MV-4-11 (cell line): ENCODE data around the gene CDC14A.

Experiments
- DNase-seq: peaks from one replicate; lab custom pipeline; 2025; lab: John Stamatoyannopoulos, UW

Gene CDC14A

DNA sequence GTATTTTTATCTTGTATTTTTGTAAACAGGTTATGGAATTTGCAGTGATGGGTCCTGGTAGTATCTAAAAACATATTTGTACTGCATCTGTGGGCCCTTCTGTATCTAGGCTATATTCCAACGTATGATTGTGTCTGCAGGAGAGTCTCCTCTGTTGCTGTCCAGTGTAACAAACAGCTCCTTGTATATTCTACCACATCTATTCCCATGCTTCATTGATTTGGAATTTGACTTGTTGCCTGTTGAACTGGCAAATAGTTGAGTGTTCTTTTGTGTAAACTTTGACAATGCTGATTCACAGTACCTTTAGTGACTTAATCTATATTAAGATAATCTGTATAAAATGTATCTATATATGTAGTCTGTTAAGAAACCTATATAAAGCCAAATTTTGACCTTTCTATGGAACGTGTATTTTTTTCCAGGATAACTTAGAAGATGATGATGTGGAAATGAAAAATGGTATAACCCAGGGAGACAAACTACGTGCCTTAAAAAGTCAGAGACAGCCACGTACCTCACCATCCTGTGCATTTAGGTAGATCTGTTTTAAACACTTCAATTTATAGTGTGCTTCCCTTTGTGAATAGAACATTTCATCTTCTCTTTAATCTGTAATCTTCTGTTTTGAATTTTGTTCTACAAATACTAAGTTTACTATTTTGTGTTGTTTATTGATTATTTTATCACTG is 142.2 kb downstream of the CDC14A start:
- DNase-seq, result no peak

DNA sequence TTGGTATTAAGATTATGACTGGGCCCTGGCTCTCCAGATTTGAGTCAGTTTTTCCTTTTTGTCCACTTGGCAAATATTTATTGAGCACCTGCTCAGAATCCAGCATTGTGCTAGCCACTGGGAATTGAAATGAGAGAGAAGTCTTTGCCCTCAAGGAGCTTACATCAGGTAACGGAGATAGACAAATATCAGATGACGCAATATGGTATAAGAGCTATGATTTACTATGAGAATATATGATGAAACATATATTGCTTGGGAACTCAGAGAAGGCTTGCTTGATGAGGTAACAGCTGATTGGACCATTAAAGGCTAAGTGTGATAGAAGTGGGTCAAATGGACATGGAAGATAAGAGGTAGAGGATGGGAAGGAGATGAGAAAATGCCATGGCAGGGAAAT is 144.6 kb downstream of the CDC14A start:
- DNase-seq, result no peak

DNA sequence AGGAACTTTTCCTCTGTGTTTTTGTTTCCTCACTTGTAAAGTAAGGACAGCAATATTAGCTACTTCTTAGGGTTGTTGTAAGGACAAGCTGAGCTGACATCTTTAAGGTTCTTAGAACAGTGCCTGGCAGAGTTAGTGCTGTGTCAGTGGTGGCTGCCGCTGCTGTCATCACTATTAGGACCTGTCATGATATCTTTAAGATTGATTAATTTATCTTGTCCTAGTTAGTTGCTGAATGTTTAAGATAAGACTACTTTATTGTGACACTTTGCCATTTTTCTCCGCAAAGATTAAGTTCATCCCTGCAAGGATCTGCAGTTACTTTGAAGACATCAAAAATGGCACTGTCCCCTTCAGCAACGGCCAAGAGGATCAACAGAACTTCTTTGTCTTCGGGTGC is 145.5 kb downstream of the CDC14A start:
- no peak for DNase-seq

GRCh38 chr1:100499194-100499811 is 147.0 kb downstream of the CDC14A start:
- DNase-seq, result no peak

DNA sequence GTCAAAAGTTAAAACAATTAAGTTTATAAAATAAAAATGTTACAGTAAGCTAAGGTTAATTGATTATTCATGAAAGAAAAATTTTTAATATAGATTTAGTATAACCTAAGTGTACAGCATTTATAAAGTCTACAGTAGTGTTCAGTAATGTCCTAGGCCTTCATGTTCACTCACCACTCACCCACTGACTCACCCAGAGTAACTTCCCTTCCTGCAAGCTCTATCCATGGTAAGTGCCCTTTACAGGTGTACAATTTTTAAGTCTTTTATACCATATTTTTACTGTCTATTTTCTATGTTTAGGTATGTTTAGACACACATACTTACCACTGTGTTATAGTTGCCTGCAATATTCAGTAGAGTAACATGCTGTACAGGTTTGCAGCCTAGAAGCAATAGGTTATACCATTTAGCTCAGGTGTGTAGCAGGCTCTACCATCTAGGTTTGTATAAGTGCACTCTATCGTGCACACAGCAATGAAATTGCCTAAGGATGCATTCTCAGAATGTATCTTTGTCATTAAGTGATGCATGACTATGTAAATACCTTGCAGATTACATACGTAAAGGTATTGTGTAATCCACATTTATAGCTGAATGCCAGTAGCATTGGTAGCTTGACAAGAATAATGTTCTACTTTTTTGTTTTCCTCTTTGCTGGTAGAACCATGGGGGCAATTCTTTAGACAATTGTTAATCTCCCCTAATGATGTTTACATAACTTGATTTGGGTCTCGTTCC is 149.9 kb downstream of the CDC14A start:
- DNase-seq, result no peak

- DNase-seq, result no peak
Observed at GRCh38 chr1:100506217-100506616, 153.9 kb downstream of the CDC14A start.

DNA sequence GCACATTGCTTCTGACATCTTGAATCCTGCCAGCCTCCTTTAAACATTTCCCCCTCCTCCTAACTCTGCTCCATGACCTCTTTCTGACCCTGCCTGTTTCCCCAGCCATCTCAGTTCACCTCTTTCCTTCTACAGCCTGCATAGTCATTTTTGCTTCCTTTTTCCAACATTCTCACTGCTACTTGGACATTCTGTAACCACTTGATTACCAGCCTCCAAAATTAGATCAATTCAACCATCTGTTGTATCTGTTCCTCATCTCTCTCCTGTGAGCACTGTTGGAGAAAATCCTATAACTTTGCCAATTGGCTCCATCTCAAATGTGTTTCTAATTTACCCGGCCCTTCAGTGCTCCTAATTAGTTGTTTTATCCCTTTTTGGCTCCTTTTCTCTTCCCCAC is 158.1 kb downstream of the CDC14A start:
- DNase-seq, result peak; percentile 92

DNA sequence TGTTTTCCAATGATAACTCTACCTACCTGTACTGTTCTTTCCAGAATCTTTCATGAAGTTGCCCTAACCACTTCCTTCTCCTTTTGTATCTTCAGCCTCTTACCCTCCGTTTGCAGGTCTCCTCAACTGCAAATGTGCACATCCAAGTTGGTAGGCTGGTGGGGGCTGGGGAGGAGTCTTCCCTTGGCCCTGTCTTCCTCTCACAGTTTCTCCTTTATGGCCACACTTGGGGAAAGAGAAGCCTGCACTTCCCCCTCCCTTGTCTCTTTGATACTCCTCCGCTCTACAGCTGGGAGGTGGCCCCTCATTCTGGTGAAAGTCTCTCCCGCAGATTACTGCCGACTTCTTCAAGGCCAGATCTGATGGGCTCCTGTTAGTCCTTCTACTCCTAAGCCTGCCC is 158.8 kb downstream of the CDC14A start:
- DNase-seq, result peak; percentile 86

- DNase-seq, result no peak
Observed at GRCh38 chr1:100511773-100512172, 159.5 kb downstream of the CDC14A start.

GRCh38 chr1:100512803-100513352 is 160.6 kb downstream of the CDC14A start:
- DNase-seq, result no peak

DNA sequence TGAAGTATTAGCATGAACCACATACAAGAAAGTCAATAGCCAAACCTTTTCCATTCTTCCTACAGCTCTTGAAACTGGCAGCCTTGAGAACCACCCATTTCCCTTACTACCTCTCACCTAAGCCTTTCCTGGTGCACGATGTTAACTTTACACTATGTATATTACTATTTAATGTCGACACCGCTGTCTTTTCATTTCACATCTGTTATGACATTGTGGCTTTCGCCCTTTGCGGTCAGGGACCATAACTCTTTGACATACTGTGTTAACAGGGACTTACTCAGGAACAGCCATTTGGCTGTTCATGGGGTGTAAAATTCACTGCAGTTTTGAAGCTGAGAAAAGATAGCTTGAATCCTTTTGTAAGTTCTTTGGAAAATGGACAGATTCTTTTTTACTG is 164.6 kb downstream of the CDC14A start:
- peak; percentile 91 for DNase-seq

GRCh38 chr1:100517515-100517914 is 165.2 kb downstream of the CDC14A start:
- no peak for DNase-seq

- no peak for DNase-seq
Observed at GRCh38 chr1:100518023-100518422, 165.7 kb downstream of the CDC14A start.

DNA sequence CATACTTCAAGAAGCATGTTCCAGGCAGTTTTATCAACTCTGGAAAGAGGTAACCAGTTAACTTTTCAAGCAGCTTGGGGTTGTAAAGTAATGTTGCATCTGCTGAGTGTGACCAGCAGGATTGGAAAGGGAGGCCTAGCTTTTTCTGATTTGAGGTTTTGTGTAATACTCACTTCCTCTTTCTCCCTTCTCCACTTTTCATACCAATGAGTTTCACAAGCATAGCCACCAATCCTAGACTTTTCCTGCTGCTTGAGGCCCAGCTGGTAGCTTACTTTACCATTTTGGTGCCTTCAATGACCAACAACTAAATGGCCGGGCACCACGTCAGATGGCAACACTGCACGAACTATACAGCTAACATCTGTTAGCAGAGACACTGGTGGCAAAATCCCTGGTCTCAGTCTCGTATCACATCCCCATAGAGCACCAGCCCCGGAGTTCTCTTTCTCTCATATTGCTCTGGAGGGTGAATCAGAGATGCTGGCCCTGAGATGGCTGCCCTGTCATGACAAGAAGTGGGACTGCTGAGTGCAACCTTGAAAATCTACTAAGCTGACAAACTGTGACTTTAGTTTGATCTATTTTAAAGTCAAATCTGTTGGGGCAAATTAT is 170.8 kb downstream of the CDC14A start:
- DNase-seq, result peak; percentile 98

- DNase-seq, result no peak
Observed at GRCh38 chr1:100524355-100524754, 172.0 kb downstream of the CDC14A start.

GRCh38 chr1:100526894-100527293 is 174.6 kb downstream of the CDC14A start:
- DNase-seq, result no peak

DNA sequence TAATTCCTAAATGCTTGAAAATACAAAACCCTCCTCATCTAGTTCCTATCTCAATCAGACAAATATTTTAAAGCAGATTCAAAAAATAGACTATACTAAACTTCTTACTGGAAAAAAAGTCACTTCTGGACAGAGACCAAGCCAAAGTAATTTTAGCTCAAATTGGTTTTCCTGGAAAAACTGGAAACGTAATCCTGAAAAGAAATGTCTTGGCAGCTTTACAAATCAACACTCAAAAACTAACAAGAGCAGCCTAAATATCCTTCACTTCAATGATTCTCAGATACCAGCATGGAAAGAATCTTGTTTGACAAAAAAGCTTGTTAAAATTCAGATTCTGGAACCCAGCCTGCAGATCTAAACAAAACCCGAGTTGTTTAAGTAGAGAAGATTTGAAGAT is 176.6 kb downstream of the CDC14A start:
- no peak for DNase-seq

DNA sequence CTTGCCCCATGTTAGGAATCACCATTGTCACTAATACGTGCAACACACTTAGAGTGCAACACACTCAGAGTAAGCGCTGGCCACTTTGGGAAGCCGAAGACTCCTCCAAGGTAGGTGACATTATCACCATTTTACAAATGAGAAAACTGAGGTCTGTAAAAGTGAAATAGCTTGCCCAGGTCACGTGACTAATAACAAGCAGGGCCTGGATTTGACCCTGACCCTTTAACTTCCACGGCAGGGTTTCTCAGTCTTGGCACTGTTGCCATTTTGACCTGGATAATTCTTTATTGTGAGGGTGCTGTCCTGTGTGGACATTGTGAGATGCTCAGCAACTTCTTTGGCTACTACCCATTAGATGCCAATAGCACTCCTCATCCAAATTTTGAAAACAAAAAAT is 177.8 kb downstream of the CDC14A start:
- DNase-seq, result no peak

DNA sequence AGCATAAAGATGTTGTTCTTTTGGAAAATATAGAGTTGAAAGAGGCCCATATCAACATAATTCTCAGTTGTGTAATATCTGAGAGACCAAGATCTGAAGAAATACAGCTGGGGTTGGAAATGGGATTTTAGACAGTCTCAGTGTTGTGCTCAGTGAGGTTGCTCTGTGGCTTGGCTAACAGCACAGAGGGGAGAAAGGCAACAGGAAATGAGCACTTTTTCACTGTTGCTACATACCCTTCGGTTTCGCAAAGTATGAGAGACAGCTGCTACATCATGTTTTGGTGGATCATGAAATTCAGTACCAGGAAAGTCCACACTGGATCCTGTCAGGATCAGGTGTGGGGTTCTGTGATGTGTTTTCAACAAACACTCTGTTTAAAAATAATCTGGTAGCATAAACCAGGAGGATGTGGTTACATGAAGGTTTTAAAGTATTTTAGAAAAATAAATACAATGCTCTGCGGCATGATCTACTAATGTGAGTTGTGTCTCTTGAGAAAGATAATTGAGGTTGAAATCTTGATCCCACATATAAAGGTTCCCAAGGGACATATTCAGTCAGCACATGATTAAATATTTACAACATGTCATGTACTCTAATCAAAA is 178.7 kb downstream of the CDC14A start:
- peak; percentile 98 for DNase-seq

DNA sequence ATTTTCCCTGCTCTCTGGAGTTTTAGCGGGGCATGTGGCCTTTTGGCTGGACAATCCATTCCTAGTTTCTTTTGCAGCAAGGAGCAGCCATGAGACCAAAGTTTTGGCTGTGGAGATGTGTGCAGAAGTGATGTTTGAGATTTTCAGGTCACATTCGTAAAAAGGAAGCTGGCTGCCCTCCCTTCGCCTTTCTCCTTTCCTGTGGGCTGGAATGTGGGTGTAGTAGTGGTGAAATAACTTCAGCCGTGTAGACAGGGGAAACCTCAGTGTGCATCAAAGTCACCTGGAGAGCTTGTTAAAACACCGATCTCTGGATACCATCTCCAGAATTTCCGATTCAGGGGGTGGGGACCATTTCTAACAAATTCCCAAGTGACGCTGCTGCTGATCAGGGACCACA is 180.3 kb downstream of the CDC14A start:
- no peak for DNase-seq

DNA sequence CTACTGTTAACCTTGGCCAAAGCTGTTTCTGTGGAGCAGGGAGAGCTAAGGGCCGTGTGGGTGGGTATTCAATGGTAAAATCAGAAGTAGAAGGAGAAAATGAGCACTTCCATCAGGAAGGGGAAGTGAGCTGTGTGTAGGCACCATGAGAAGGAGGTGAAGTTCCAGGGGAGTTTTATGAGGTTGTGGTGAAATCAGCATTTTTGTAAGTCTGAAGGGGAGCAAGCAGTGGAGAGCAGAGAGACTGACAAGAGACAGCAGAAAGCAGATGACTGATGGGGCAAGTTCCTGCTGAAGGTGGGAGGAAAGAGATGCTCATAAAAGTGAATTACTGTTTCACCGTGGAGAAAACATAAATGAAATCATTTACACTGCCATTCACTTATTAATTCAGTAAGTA is 183.0 kb downstream of the CDC14A start:
- DNase-seq, result peak; percentile 66

GRCh38 chr1:100536031-100536430 is 183.7 kb downstream of the CDC14A start:
- DNase-seq, result peak; percentile 90
